IPS DF 4.7 (cell line): ENCODE data around the gene TENM4.

Experiments used
- DNase-seq: peaks from one replicate; pipeline ENCODE4 v3.0.0-alpha.2; 2013; ENCODE audit warnings: low spot score; ENCODE audit errors: extremely low read depth

Gene TENM4

GRCh38 chr11:78821371-78822306 lies 619.2 kb downstream of the TENM4 start:
- DNase-seq: no peak

GRCh38 chr11:78820741-78821140 lies 620.1 kb downstream of the TENM4 start:
- no peak for DNase-seq

- DNase-seq: no peak
These were observed 622.6 kb downstream of the TENM4 start for GRCh38 chr11:78818201-78818600.

GRCh38 chr11:78815831-78816230 lies 625.0 kb downstream of the TENM4 start:
- no peak for DNase-seq

GRCh38 chr11:78812513-78813293 lies 628.1 kb downstream of the TENM4 start:
- no peak for DNase-seq

GRCh38 chr11:78810559-78811009 lies 630.2 kb downstream of the TENM4 start:
- no peak for DNase-seq

GRCh38 chr11:78809931-78810541 lies 630.8 kb downstream of the TENM4 start:
- no peak for DNase-seq

- DNase-seq: no peak
These were observed 631.9 kb downstream of the TENM4 start for GRCh38 chr11:78808923-78809322.

- DNase-seq: no peak
These were observed 633.5 kb downstream of the TENM4 start for GRCh38 chr11:78807351-78807750.

GRCh38 chr11:78806214-78807004 lies 634.4 kb downstream of the TENM4 start:
- no peak for DNase-seq

- DNase-seq: no peak
These were observed 635.8 kb downstream of the TENM4 start for GRCh38 chr11:78804991-78805390.

- no peak for DNase-seq
These were observed 636.8 kb downstream of the TENM4 start for GRCh38 chr11:78803995-78804394.

GRCh38 chr11:78802058-78802761 lies 638.6 kb downstream of the TENM4 start:
- no peak for DNase-seq

- DNase-seq: no peak
These were observed 639.5 kb downstream of the TENM4 start for GRCh38 chr11:78801161-78801884.

GRCh38 chr11:78800756-78801155 lies 640.1 kb downstream of the TENM4 start:
- no peak for DNase-seq

- DNase-seq: no peak
These were observed 640.6 kb downstream of the TENM4 start for GRCh38 chr11:78800096-78800690.

GRCh38 chr11:78798663-78799062 lies 642.2 kb downstream of the TENM4 start:
- DNase-seq: no peak

GRCh38 chr11:78797559-78797958 lies 643.3 kb downstream of the TENM4 start:
- DNase-seq: no peak

GRCh38 chr11:78796956-78797355 lies 643.9 kb downstream of the TENM4 start:
- DNase-seq: no peak
